ENCODE data around the gene DHRS7C.

GRCh38 chr17:9816472-9816871 is 25.1 kb upstream of the DHRS7C start:
- no peak for TF ChIP-seq CTCF (IDR thresholded peaks at IDR 0.05)
- TF ChIP-seq POLR2A (IDR thresholded peaks at IDR 0.05): no peak

Data from thyroid gland (tissue), 4 donors.